ENCODE data around the gene ANKRD28.
A peak's percentile ranks its signal among the peaks of the same experiment; 100 is the strongest.
"Not testable (repeated sequence)": the region's sequence is repeated elsewhere in the genome, so short reads cannot be mapped to it uniquely, and the experiment has no call there.

ANKRD28 gene

GRCh38 chr3:15638193-15638890 is 159.4 kb downstream of the ANKRD28 start:
- DNase-seq (ENCODE audit: low read depth in 2 of 2, low spot score in 1 of 2) = no peak

- no peak for DNase-seq (ENCODE audit: low read depth in 2 of 2, low spot score in 1 of 2)
These were observed 160.4 kb downstream of the ANKRD28 start for GRCh38 chr3:15637131-15637951.

- DNase-seq (ENCODE audit: low read depth in 2 of 2, low spot score in 1 of 2) = no peak
These were observed 161.6 kb downstream of the ANKRD28 start for GRCh38 chr3:15636028-15636709.

GRCh38 chr3:15635121-15635661 is 162.6 kb downstream of the ANKRD28 start:
- DNase-seq (ENCODE audit: low read depth in 2 of 2, low spot score in 1 of 2) = no peak

GRCh38 chr3:15634671-15635070 is 163.1 kb downstream of the ANKRD28 start:
- DNase-seq (ENCODE audit: low read depth in 2 of 2, low spot score in 1 of 2) = no peak

- no peak for DNase-seq (ENCODE audit: low read depth in 2 of 2, low spot score in 1 of 2)
These were observed 163.8 kb downstream of the ANKRD28 start for GRCh38 chr3:15633766-15634598.

- no peak for DNase-seq (ENCODE audit: low read depth in 2 of 2, low spot score in 1 of 2)
These were observed 164.6 kb downstream of the ANKRD28 start for GRCh38 chr3:15633159-15633558.

GRCh38 chr3:15632212-15632580 is 165.6 kb downstream of the ANKRD28 start:
- DNase-seq (ENCODE audit: low read depth in 2 of 2, low spot score in 1 of 2) = no peak

GRCh38 chr3:15631426-15632211 is 166.2 kb downstream of the ANKRD28 start:
- no peak for DNase-seq (ENCODE audit: low read depth in 2 of 2, low spot score in 1 of 2)

GRCh38 chr3:15630646-15631350 is 167.0 kb downstream of the ANKRD28 start:
- DNase-seq (ENCODE audit: low read depth in 2 of 2, low spot score in 1 of 2) = no peak

- peak in 1 of 2 donors; percentile 25 for DNase-seq (ENCODE audit: low read depth in 2 of 2, low spot score in 1 of 2)
These were observed 167.8 kb downstream of the ANKRD28 start for GRCh38 chr3:15629860-15630597.

GRCh38 chr3:15628967-15629366 is 168.8 kb downstream of the ANKRD28 start:
- DNase-seq (ENCODE audit: low read depth in 2 of 2, low spot score in 1 of 2) = no peak

GRCh38 chr3:15623535-15624440 is 174.0 kb downstream of the ANKRD28 start:
- DNase-seq (ENCODE audit: low read depth in 2 of 2, low spot score in 1 of 2) = no peak

- not testable (repeated sequence) for DNase-seq (ENCODE audit: low read depth in 2 of 2, low spot score in 1 of 2)
These were observed 177.9 kb downstream of the ANKRD28 start for GRCh38 chr3:15619659-15620464.

All from stimulated activated CD8-positive, alpha-beta memory T cell treated with anti-CD3 and anti-CD28 coated beads, Interleukin-4, amount 100 ng/mL, for 4 hours (primary cell).